ENCODE data around the gene MYO3B. TPM values are rescaled to one million over a fixed set of nuclear protein-coding genes. Genes with fewer than 3 reads are reported as not detected.

Gene MYO3B
- total and polyA plus RNA-seq, 11 donors, result 0.09 to 0.19 (median 0.10) TPM; not detected in 8

- Histone ChIP-seq H3K36me3 (no peaks in the 10 kb centered on the region), H3K27ac (no peak overlapping the region), H3K27me3 (no peaks in the 10 kb centered on the region), H3K9me3 (no peaks in the 10 kb centered on the region), H3K4me1 (peaks cover 0 to 6% (median 0%) of the 10 kb centered on the region in 12 donors), H3K4me3 (no peak overlapping the region)
- no peak for DNase-seq
- 59 to 80% (median 64%) methylated on average over 4 of the region's 4 CpGs for WGBS, 4 donors
- ATAC-seq, result no peak
- intact Hi-C loops (cut with DNase I), result no loop called here
- no peak for TF ChIP-seq CTCF (IDR thresholded peaks at IDR 0.05)
- TF ChIP-seq POLR2A (IDR thresholded peaks at IDR 0.05), result no peak
Measured at GRCh38 chr2:170227507-170227947, 49.6 kb downstream of the MYO3B start.

GRCh38 chr2:170227951-170228350 lies 50.0 kb downstream of the MYO3B start:
- TF ChIP-seq POLR2A (IDR thresholded peaks at IDR 0.05) (no peak), CTCF (IDR thresholded peaks at IDR 0.05) (no peak)
- Histone ChIP-seq H3K27me3 (no peaks in the 10 kb centered on the region), H3K9me3 (no peaks in the 10 kb centered on the region), H3K4me3 (no peak overlapping the region), H3K36me3 (no peaks in the 10 kb centered on the region), H3K27ac (no peak overlapping the region), H3K4me1 (peaks cover 0 to 6% (median 0%) of the 10 kb centered on the region in 12 donors)
- intact Hi-C loops (cut with DNase I), result no loop called here
- ATAC-seq (no peak), DNase-seq (no peak)
- WGBS, 4 donors, result 69 to 83% (median 72%) methylated on average over 4 of the region's 4 CpGs

GRCh38 chr2:170228429-170228828 lies 50.5 kb downstream of the MYO3B start:
- Histone ChIP-seq H3K4me1 (peaks cover 0 to 6% (median 0%) of the 10 kb centered on the region in 12 donors), H3K27me3 (no peaks in the 10 kb centered on the region), H3K27ac (no peak overlapping the region), H3K9me3 (no peaks in the 10 kb centered on the region), H3K36me3 (no peaks in the 10 kb centered on the region), H3K4me3 (no peak overlapping the region)
- TF ChIP-seq CTCF (IDR thresholded peaks at IDR 0.05) (no peak), POLR2A (IDR thresholded peaks at IDR 0.05) (no peak)
- DNase-seq, result no peak
- 84 to 89% (median 86%) methylated on average over 3 of the region's 3 CpGs for WGBS, 4 donors
- ATAC-seq, result no peak
- intact Hi-C loops (cut with DNase I), result no loop called here

GRCh38 chr2:170229125-170229524 lies 51.2 kb downstream of the MYO3B start:
- intact Hi-C loops (cut with DNase I), result no loop called here
- H3K4me1 ChIP-seq, result peaks cover 0 to 3% (median 0%) of the 10 kb centered on the region in 12 donors
- H3K4me3 ChIP-seq, result no peak overlapping the region
- no peaks in the 10 kb centered on the region for H3K36me3 ChIP-seq
- no peak overlapping the region for H3K27ac ChIP-seq
- H3K9me3 ChIP-seq, result no peaks in the 10 kb centered on the region
- H3K27me3 ChIP-seq, result no peaks in the 10 kb centered on the region
- DNase-seq (no peak), ATAC-seq (no peak)
- TF ChIP-seq CTCF (IDR thresholded peaks at IDR 0.05), result no peak
- TF ChIP-seq POLR2A (IDR thresholded peaks at IDR 0.05), result no peak
